Activated CD8-positive, alpha-beta T cell treated with anti-CD3 and anti-CD28 coated beads for 36 hours (primary cell): ENCODE measurements around the gene OR52N1. TPM values are rescaled to one million over a fixed set of nuclear protein-coding genes. Genes with fewer than 3 reads are reported as not detected.

Experiments used
- ATAC-seq: fragments of 200-7000 bp; cut with Tn5 transposase; one replicate; pipeline ENCODE4 v1.10.0; 2021; ENCODE audit warnings: mild to moderate bottlenecking, moderate library complexity
- CTCF ChIA-PET: fragments of 350-600 bp; sonication (Branson Sonifier 250); formaldehyde crosslinking; loops from one replicate; lab custom pipeline; 2021; ENCODE audit warnings: antibody characterized with exemption; lab: Charles Lee
- POLR2A ChIA-PET: fragments of 350-600 bp; sonication (Branson Sonifier 250); formaldehyde crosslinking; loops from one replicate; lab custom pipeline; 2021; ENCODE audit warnings: antibody characterized with exemption; lab: Charles Lee
- DNase-seq: peaks from one replicate; pipeline ENCODE4 v3.0.0-alpha.2; 2020
- H3K27ac Mint-ChIP-seq: one replicate; pipeline ENCODE4 v1.8.0; 2021; ENCODE audit warnings: mild to moderate bottlenecking, mixed read lengths
- H3K27me3 Mint-ChIP-seq: one replicate; pipeline ENCODE4 v1.8.0; 2021; ENCODE audit warnings: mixed read lengths
- H3K36me3 Mint-ChIP-seq: one replicate; pipeline ENCODE4 v1.8.0; 2021; ENCODE audit warnings: low read depth, mixed read lengths
- H3K4me1 Mint-ChIP-seq: one replicate; pipeline ENCODE4 v1.8.0; 2021; ENCODE audit warnings: low read depth, mixed read lengths
- H3K4me3 Mint-ChIP-seq: one replicate; pipeline ENCODE4 v1.8.0; 2021; ENCODE audit warnings: mild to moderate bottlenecking, moderate library complexity, mixed read lengths
- H3K9me3 Mint-ChIP-seq: one replicate; pipeline ENCODE4 v1.8.0; 2021; ENCODE audit warnings: mixed read lengths
- intact Hi-C: fragments of 100-400 bp; cut with micrococcal nuclease; formaldehyde crosslinking; loops from one replicate; pipeline ENCODE4 v1.10.0; 2022
- total RNA-seq, 2 experiments: library from RNA; stranded (reverse); gene quantifications; one replicate each; pipeline ENCODE4 v1.2.3, GENCODE V29; 2021
- TF ChIP-seq, protein P1 (sequence below): fragments of 200-600 bp; IDR thresholded peaks from one replicate; pipeline ENCODE4 v1.8.0; 2022; ENCODE audit warnings: antibody characterized with exemption, mild to moderate bottlenecking

The OR52N1 gene
- total RNA-seq, 2 experiments from 2014 or later: not detected

GRCh38 chr11:5737670-5738392 lies 53.2 kb downstream of the OR52N1 start:
- Mint-ChIP-seq H3K4me3 (no peak overlapping the region), H3K27ac (no peak overlapping the region), H3K4me1 (no peaks in the 10 kb centered on the region), H3K27me3 (no peaks in the 10 kb centered on the region), H3K36me3 (peaks cover 12% of the 10 kb centered on the region), H3K9me3 (peaks cover 17% of the 10 kb centered on the region)
- ChIA-PET CTCF (no interaction called here), POLR2A (no interaction called here)
- ATAC-seq: no peak
- no peak for DNase-seq
- TF ChIP-seq, protein P1, sequence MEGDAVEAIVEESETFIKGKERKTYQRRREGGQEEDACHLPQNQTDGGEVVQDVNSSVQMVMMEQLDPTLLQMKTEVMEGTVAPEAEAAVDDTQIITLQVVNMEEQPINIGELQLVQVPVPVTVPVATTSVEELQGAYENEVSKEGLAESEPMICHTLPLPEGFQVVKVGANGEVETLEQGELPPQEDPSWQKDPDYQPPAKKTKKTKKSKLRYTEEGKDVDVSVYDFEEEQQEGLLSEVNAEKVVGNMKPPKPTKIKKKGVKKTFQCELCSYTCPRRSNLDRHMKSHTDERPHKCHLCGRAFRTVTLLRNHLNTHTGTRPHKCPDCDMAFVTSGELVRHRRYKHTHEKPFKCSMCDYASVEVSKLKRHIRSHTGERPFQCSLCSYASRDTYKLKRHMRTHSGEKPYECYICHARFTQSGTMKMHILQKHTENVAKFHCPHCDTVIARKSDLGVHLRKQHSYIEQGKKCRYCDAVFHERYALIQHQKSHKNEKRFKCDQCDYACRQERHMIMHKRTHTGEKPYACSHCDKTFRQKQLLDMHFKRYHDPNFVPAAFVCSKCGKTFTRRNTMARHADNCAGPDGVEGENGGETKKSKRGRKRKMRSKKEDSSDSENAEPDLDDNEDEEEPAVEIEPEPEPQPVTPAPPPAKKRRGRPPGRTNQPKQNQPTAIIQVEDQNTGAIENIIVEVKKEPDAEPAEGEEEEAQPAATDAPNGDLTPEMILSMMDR: no peak
- intact Hi-C loops: no loop called here

GRCh38 chr11:5737091-5737490 lies 54.0 kb downstream of the OR52N1 start:
- no peak overlapping the region for H3K4me3 Mint-ChIP-seq
- DNase-seq: no peak
- H3K27ac Mint-ChIP-seq: no peak overlapping the region
- H3K36me3 Mint-ChIP-seq: peaks cover 12% of the 10 kb centered on the region
- intact Hi-C loops: no loop called here
- peaks cover 13% of the 10 kb centered on the region for H3K9me3 Mint-ChIP-seq
- ChIA-PET POLR2A (no interaction called here), CTCF (no interaction called here)
- ATAC-seq: no peak
- H3K27me3 Mint-ChIP-seq: no peaks in the 10 kb centered on the region
- H3K4me1 Mint-ChIP-seq: no peaks in the 10 kb centered on the region
- TF ChIP-seq, protein P1: no peak

Other genes with a start within 250 kb of the OR52N1 start
- not detected for gene OR52H1, start 242.7 kb downstream of the OR52N1 start, total RNA-seq
- not detected for gene OR52B6, start 210.4 kb downstream of the OR52N1 start, total RNA-seq
- under 1 TPM; 0.32 to 0.47 TPM for gene TRIM6, start 194.6 kb downstream of the OR52N1 start, total RNA-seq
- 1 to 10 TPM; 8.5 to 9.3 TPM for gene TRIM34, start 166.3 kb downstream of the OR52N1 start, total RNA-seq
- gene TRIM5, start 106.2 kb downstream of the OR52N1 start, total RNA-seq: 10 to 100 TPM; 21.5 TPM
- 100 to 1,000 TPM; 138 to 149 TPM for gene TRIM22, start 101.5 kb downstream of the OR52N1 start, total RNA-seq
- under 1 TPM in 1 of 2 experiments, not detected in 1; 0.25 TPM for gene OR56B1, start 54.8 kb downstream of the OR52N1 start, total RNA-seq
- 1 to 10 TPM in 1 of 2 experiments, under 1 TPM in 1; 0.47 to 1.1 TPM for gene OR52N4, start 37.0 kb downstream of the OR52N1 start, total RNA-seq
- gene OR52N5, start 7.9 kb downstream of the OR52N1 start, total RNA-seq: not detected
- gene OR52N2, start 17.7 kb upstream of the OR52N1 start, total RNA-seq: not detected
- gene OR52E6, start 50.6 kb upstream of the OR52N1 start, total RNA-seq: not detected
- gene OR52E8, start 66.4 kb upstream of the OR52N1 start, total RNA-seq: not detected
- gene OR52E4, start 89.4 kb upstream of the OR52N1 start, total RNA-seq: not detected
- gene OR52E5, start 101.9 kb upstream of the OR52N1 start, total RNA-seq: not detected
- not detected for gene OR56A3, start 151.0 kb upstream of the OR52N1 start, total RNA-seq
- gene OR56A5, start 177.2 kb upstream of the OR52N1 start, total RNA-seq: not detected
- gene OR52L1, start 195.7 kb upstream of the OR52N1 start, total RNA-seq: not detected
- gene OR56A4, start 215.7 kb upstream of the OR52N1 start, total RNA-seq: not detected
- gene OR56A1, start 239.5 kb upstream of the OR52N1 start, total RNA-seq: not detected